HuH-7 (cell line): ENCODE results near the gene PROM2.

Experiments
- DNase-seq: peaks from one replicate; pipeline ENCODE4 v3.0.0; 2011; ENCODE audit warnings: low spot score

Gene PROM2

DNA sequence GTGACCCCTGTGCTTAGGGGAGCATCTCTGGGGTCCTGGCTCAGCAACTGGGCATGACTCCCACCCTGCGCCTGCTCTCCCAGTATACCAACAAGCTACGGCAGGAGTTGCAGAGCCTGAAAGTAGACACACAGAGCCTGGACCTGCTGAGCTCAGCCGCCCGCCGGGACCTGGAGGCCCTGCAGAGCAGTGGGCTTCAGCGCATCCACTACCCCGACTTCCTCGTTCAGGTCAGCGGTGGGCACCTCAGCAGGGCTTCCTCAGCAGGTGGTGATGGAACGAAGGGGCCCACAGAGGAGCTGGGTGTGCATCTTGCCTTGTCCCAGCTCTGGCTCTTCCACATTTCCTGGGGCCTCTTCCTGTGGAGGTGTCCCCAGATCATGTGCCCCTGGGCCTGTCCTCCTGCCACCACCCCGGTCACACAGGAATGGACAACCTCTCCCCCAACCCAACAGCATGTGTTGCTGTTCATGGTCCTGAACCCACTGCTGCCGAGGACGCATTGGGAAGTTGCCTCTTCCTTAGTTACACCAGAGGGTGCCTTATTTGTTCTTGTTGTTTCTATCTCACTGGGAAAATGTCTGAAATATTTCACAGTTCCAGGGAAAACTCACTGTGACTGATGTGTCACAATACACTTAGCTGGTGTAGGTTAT lies 10.8 kb downstream of the PROM2 start:
- no peak for DNase-seq

DNA sequence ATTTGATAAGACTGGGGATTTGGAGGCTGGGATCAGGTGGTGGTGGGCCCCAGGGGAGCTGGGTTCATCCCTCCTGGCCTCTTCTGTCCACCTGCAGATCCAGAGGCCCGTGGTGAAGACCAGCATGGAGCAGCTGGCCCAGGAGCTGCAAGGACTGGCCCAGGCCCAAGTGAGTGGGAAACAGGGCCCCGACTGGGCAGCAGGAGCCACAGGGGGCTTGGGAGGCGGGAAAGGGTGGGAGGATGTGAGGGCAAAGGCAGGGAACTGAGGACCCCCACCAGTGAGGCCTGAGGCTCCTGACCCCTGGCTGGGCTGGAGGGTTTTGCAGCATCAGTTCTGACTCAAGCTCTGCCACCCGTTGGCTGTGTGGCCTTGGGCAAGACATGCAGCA lies 11.3 kb downstream of the PROM2 start:
- DNase-seq = no peak

DNA sequence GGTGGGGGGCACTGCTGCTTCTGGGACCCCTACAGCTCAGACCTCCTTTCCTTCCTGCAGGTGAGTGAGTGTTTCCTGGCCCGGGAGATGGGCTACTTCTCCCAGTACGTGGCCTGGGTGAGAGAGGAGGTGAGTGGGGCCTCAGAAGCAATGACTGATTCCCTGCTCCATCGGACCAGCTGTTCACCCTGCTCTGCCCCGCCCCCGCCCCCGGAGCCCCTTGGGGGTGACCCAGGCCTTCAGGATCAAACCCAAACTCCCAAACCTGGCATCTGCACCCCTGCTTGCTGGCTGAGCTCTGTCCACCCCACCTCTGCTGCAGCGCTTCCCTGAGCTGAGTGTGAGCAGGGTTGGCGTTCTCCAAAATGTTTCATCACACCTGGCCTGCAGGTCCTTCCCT lies 13.1 kb downstream of the PROM2 start:
- DNase-seq = no peak

DNA sequence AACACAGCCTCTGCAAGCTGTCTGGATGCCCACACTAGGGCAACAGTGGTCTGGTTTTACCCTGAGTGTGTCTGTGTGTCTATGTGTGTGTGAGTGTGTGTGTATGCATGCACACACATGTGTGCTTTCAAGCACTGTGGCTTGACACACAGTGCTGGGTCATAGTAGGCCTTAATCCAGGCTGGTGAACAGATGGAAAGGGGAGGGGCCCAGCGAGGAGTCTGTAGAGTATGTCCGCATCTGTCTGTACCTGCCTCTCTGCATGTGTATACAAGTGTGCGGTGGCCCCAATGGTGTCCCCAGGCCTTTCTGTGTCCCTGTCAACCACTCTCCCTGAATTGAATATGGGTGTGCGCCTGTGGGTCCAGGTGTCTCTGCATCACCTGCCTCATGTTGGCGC lies 13.6 kb downstream of the PROM2 start:
- DNase-seq = no peak

DNA sequence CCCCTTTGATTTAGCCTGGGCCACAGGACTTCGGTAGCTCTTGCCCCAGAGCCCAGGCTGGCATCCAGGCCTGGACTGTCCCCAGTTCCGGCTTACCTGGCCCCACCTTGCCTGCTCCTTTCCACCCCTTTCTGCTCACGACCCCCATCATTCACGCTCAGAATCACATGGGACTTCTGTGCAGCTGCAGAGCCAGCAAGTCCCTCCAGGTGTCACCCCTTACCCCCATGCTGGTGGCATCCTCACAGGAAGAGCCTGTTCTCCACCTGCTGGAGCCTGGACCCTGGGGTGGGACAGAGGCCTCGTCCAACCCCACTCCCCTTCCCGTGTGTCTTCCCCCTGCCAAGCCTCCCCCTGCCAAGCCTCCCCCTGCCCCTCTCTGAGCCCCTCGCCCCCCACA lies 15.0 kb downstream of the PROM2 start:
- DNase-seq = no peak

DNA sequence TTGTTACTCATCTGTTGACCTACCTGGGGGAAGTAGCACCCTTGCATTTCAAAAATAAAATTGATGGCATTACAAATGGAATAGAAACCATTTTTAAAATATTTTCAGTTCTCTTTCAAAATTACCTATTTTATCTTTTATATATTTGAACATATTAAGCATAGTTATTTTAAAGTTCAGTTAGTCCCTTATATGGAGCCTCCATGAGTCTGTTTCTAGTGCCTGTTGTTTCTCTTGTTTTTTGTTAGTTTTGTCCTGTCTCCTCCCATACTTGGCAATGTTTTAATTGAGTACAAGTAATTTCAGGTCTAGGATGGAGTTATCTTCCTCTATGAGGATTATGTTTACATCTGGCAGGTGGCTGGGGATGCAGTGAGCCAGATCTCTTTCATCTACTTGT lies 17.0 kb downstream of the PROM2 start:
- no peak for DNase-seq

DNA sequence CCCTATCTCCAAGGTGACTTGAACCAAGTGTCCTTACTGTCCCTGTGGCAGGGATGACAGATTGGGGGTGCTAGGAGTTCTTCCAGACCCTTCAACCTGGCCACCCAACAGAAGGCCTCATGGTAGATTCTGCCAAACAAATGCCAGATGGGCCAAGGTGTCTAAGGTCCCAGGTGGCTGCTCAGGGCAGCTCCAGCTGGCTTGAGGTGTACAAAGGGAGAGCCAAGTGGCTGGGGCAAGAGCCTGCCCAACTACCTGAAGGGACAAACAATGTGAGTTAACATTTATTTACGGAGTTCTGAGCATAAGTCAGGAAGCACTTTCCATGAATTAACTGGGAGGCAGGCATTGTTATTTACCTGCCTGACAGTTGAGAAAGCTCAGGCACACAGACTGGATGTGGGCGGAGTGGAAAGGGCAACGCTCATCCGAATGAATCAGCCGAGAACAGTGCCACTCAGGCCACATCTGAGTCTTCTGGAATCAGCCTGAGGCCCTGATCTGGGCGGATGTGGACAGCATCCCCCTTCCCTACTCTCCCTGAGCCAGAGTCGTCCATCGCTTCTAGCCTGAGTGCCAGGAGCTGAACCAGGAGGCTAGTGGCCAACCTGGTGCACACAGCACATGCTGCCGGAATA lies 18.5 kb downstream of the PROM2 start:
- DNase-seq = no peak

DNA sequence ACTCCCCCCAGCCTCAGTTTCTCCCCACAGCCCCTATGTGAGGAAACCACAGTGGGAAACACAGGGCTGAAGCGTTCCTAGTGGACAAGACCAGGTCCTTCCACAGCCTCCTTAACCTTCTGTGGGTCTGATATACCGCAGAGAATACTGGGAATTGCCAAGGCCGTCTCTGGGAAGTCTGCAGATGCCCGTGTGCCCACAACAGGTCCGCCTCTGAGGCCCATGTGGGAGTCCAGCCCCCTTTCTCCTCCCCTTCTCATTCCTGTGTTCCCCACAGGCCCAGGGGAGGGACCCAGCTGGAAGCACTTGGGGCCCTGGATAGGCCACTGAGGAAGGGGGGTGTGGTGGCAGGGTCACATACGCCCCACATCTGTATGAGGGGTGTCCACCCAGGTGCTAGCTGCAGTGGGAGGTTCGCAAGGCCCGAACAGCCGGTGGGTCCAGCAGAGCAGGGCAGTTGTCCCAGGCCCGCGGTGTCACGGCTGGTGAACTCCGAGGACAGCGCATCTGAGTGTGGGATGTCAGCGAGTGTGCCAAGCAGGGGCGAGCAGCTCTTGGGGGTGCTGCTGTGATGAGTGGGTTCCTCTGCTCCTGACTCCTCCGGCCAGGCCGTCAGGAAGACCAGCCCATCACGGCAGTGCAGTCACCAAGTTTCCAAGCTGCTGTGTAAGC lies 20.5 kb downstream of the PROM2 start:
- DNase-seq = no peak

DNA sequence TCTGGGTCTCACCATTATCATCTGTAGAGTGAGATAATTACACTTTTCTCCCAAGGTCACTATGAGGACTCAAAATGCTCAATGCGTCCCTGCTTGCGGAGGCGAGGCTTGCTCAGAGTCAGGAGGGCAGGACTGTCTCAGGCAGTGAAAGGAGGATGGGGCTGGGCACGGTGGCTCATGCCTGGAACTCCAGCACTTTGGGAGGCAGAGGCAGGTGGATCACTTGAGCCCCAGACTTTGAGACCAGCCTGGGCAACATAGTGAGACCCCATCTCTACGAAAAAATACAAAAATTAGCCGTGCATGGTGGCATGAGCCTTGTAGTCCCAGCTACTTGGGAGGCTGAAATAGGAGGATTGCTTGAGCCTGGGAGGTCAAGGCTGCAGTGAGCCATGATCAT lies 21.1 kb downstream of the PROM2 start:
- no peak for DNase-seq

DNA sequence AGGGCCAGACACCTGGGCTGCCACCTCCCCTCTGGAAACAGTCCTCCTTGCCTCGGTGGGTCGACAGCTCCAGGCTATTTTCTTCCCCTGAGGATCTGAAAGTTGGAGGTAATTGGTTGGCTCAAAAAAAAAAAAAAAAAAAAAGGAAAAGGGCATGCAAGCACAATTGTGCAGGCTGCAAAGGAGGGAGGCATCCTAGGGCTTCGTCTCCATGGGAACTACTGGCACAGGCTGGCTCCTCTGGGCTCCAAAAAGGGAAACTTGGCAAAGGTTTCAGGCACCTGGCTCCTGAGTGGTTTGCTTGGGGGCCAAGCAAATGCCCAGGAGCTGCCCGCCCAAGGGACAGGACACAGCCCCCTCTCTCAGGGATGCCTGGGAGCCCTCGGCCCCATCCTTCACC lies 21.8 kb downstream of the PROM2 start:
- DNase-seq = no peak

DNA sequence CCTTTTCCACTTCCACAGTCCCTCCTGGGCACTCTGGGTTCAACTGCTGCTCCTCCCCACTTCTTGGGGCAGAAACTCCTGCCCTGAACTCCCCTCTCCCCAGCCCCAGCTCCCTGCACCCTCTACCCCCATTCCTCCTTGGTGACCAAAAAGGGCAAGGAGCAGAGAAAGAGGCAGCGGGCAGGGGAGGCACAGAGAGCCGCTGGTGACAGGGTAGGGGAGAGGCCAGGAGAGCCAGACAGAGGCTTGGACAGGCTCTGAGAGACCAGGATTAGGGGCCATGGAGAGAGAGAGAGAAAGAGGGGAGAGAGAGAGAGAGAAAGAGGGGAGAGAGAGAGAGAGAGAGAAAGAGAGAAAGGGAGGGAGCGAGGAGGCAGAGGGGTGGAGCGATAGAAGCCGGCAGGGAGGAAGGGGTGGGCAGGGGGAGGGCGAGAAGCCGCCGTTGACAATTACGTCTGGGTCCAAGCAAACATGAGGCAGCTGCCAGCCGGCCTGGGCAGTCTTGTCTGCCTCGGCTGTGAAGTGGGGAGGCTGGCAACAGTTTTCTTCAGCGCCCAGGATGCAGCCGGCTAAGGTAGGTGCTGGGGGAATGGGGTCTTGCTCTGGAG lies 22.7 kb downstream of the PROM2 start, which contains the start of gene KCNIP3:
Gene KCNIP3, plus strand, starts transcription at position 468 of the 608 bp plus-strand sequence. Its CDS starts 92 bp downstream, at position 560.
- no peak for DNase-seq

DNA sequence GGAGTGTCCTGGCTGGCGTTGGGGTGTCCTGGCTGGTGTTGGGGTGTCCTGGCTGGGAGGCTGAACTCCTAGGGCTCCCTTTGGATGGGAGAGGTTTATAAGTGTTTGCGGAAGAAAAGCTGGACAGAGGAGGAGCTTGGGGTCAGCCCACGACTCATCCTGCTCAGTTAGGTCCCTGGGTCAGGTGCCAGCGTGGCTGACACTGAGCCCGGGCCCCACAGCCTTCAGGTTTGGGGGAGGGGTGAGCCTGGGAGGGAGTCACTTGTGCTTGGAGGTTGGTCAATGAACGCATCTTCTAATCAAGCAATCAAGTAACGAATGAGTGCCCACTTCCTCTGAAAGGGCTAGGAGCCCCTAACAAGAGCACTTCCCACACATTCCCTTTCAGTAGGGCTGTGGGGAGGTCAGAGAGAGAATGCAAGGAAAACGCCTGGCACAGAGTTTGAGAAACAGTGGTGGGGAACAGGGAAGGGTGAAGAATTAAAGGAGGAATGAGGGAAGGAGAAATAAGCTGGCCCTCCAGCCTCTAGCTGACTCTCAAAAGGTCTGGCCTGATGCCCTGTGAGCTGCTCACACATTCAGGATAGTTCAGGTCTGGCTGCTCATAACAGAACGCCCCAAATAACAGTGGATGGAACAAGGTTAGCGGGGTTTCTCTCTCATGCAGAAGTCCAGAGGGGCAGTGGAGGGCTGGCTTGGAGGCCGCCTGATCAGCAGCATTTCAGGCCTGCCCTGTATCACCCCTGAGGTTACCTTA lies 23.6 kb downstream of the PROM2 start:
- DNase-seq = no peak

DNA sequence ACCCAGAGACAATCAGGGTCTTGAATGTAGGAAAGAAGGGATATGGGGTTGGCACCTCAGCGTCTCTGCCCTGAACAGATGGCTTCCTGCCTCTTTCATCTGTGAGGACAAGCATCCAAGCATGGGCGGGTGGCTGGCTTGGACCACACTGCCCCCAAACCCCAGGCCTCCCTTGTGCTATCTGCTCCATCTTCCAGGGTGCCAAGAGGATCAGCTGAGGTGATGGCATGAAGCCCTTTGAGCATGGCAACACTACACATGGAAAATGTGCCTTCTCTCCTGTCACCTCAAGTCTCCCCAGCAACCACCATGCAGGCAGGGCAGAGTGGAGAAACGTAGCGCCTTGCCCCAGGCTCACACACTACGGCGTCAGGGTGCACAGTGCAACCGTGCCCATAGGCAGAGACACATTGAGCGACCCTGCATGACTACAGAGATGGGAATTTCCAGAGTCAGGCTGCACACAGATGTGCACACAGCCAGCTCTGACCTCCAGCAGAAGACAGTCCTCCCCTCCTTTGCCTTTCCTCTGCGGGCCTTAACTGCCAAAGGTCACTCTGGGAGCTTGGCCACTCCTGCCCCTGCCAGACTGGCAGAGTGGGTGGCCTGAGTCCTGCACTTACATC lies 24.4 kb downstream of the PROM2 start:
- no peak for DNase-seq

DNA sequence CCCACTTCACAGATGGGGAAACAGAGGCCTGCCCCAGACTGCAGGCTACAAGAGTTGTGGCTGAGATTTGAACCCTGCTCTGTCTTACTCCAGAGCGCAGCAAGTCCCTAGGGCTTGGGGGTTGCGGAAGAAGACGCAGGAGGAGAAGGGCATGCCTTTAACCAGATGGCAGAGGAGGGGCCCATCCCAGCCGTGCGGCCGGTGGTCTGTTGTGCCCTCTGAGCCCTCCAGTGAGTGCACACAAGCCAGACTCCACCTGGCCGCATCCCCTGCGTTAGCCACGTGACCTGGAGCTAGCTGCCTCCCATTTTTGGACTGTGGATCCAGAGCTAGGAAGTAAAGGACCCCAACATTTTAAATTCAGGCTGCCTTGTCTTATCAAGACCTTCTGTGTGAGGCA lies 25.7 kb downstream of the PROM2 start:
- no peak for DNase-seq

DNA sequence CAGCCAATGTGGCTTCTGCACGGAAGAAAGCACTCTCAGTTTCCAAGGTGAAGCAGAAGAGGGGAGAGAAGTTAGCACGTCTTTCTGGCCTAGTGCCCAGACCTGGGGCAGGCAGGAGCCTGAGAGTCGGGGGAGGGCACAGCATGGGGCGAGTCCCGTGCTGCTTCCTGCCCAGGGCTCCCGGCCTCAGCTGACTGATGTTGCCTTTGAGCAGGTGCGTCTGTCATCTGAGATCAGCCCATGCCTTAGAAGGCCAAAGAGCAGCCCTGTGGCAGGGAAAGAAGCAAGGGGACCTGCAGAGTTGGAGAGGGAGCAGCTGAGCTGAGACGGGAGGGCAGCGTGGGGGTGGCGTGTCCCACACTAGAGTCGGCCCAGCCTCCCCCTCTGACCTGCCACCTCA lies 26.2 kb downstream of the PROM2 start:
- DNase-seq = no peak

DNA sequence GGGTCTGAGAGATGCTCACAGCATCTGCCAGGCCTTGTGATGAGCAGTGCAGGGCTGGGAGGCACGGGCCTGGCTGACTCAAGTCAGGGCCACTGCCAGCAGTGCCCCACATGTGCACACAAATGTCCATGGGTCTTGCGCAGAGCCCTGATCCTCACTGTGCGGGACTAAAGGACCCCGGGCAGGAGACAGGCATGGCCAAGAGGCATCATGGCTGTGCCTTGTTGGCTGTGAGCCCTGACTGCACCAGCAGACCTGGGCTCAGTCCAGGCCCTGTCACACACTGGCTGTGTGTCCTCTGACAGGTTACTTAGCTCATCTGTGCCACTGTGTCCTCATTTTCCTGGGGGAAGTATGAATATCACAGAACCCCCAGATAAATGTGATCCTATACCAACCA lies 26.9 kb downstream of the PROM2 start:
- no peak for DNase-seq

DNA sequence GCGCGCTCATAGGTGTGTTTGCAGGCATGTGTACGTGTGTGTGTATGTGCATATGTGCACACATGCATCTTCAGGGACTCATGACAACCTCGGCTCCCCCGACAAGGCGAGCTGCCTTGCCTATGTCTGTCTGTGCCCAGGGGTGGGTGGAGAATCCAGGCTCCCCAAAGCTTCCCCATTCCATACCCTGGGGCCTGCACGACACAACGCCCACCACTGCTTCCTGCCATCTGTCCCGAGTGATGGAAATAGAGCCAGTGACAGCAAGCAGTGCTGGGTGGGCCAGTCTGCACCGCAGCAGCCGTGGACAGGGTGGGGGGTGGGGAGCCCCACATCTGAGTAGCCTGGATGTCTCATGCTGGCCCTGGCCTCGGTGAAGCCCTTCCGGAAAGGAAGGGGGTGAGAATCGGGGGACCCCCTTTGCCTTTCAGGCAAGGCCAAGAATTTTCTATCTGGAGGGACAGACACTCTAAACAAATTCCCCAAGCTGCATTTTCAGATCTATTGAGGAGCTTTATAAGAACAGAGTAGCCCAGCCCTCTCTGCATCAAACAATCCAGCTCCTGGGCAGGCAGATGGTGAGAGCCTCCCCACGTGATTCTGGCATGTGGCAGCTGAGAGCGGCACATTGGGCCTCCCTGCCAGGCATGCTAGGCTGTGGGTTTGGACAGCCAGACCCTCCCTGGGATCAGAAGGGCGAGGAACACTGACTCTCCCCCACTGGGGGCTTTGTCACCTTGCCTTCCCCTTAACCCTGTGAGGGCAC lies 27.8 kb downstream of the PROM2 start:
- DNase-seq = no peak

DNA sequence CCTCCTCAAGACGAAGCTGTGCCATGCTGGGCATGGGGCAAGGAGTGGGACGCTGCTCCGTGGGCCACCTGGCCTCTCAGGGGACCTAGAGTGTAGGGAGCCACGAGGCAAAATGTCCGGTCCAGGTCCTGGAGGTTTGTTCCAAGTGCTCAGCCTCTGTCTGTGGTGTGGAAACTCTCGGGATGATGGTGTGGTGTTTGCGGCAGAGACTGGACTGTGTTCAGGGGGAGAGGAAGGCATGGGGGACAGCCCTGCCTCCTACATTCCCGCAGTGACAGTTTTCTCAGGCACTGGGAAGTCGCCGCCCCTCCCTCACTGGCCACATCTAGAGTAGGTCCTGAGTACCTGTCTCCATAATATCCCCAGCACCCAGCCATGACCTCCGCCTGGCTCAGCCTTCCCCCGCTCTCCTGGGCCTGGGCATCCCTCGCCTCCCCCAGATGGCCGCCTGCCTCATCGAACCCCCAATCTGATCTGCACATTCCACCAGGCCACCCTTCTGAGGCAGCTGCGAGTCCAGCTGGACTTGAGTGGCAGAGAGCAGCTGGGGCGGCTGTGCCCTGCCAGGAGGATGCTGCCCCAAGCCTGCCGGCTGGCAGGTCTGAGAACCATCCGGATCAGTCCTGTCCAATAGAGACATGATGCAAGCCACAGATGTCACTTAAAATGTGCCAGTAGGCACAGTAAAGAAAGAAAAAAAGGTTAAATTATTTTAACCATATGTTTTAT lies 29.1 kb downstream of the PROM2 start:
- no peak for DNase-seq

DNA sequence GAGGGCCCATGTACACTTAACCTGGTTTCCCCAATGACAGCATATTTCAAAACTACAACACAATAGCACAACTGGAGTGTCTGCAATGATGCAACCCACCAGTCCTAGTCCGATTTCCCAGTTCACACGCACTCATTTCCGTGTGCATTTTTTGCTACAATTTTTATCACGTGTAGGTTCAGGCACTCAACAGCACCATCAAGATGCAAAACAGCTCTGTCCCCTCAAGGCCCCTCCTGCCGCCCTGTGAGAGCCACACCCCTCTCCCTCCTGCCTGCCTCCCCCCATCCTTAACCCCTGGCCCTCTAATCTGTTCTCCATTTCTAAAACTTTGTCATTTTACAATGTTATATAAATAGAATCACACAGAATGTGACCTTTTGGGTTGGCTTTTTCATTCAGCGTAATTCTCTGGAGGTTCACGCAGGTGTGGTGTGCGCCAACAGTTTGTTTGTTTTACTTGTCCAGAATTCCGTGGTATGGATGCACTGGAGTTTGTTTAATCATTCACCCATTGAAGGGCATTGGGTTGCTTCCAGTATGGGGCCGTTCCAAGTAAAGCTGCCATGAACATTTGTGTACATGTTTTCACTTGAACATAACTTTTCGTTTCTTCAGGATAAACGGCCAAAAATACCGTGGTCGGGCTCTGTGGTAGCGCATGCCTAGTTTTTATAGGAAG lies 31.3 kb downstream of the PROM2 start:
- DNase-seq = no peak

DNA sequence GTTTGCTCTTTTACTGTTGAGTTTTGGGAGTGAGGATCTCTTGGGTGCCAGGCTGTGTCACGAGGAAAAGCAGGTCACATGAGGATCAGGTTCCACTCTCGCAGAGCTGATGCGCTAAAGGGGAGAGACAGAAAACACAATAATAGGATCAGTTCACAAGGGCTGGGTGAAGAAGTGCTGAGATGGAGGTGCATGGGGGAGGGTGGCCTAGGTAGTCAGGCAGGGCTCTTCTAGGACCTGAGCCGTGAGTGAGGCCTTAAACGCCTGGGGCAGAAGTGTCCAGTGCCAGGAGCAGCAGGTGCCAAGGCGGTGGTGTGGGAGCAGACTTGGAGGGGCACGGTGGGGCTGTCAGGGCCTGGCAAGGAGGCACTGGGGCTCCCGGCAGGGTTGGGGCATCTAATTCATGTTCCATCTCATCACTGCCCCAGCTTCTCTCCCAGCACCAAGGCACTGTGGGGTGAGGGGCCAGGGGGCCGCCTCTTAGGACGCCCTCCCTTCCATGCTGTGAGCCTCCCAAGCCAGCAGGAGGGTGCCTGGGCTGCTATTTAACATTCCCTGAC lies 32.2 kb downstream of the PROM2 start:
- no peak for DNase-seq
